Neural cell (in vitro differentiated cells): Measurements from ENCODE around the gene NFASC. TPM values are rescaled to one million over a fixed set of nuclear protein-coding genes. Genes with fewer than 3 reads are reported as not detected.

Experiments
- H2AFZ ChIP-seq: fragments of 200-600, 300-800 bp; sonication (generic), shearing (Covaris generic); 2 replicates; pipeline ENCODE4 v1.6.0; 2014; ENCODE audit warnings: low read depth, mild to moderate bottlenecking, antibody characterized with exemption, low read length, moderate library complexity
- H3F3A ChIP-seq: fragments of 200-600 bp; shearing (Covaris generic); 2 replicates; pipeline ENCODE4 v1.6.1; 2016; ENCODE audit warnings: mild to moderate bottlenecking, moderate library complexity, mixed read lengths, antibody characterized with exemption, low read length; ENCODE audit not compliant: insufficient read depth, poor library complexity, severe bottlenecking
- H3K27ac ChIP-seq: fragments of 200-600, 300-800 bp; sonication (generic), shearing (Covaris generic); 2 replicates; pipeline ENCODE4 v1.5.1; 2014; ENCODE audit warnings: mild to moderate bottlenecking, low read length, moderate library complexity
- H3K27me3 ChIP-seq: fragments of 300-800, 200-600 bp; sonication (generic), shearing (Covaris generic); 2 replicates; pipeline ENCODE4 v1.6.0; 2014; ENCODE audit warnings: mild to moderate bottlenecking, low read depth, low read length, moderate library complexity; ENCODE audit not compliant: insufficient read depth
- H3K36me3 ChIP-seq: fragments of 300-800, 200-600 bp; sonication (generic), shearing (Covaris generic); 2 replicates; pipeline ENCODE4 v1.5.1; 2014; ENCODE audit warnings: mild to moderate bottlenecking, antibody characterized with exemption, low read length, moderate library complexity; ENCODE audit not compliant: insufficient read depth
- H3K4me2 ChIP-seq: fragments of 300-800, 200-600 bp; sonication (generic), shearing (Covaris generic); 2 replicates; pipeline ENCODE4 v1.6.0; 2014; ENCODE audit warnings: mild to moderate bottlenecking, low read length
- H3K4me3 ChIP-seq: fragments of 300-800, 200-600 bp; sonication (generic), shearing (Covaris generic); 2 replicates; pipeline ENCODE4 v1.5.1; 2014; ENCODE audit warnings: mild to moderate bottlenecking, low read length, moderate library complexity
- H3K79me2 ChIP-seq: fragments of 200-600 bp; shearing (Covaris generic); replicated peaks from 2 replicates; pipeline ENCODE4 v1.6.0; 2014; ENCODE audit warnings: mild to moderate bottlenecking, low read length, moderate library complexity; ENCODE audit not compliant: insufficient read depth
- H3K9ac ChIP-seq: fragments of 300-800, 200-600 bp; sonication (generic), shearing (Covaris generic); 2 replicates; pipeline ENCODE4 v1.6.1; 2016; ENCODE audit warnings: mild to moderate bottlenecking, low read length, mixed read lengths
- H3K9me2 ChIP-seq: fragments of 200-600 bp; shearing (Covaris generic); 2 replicates; pipeline ENCODE4 v1.6.1; 2016; ENCODE audit warnings: mild to moderate bottlenecking, low read length, mixed read lengths; ENCODE audit not compliant: insufficient read depth
- H3K9me3 ChIP-seq: fragments of 200-600, 300-800 bp; sonication (generic), shearing (Covaris generic); 2 replicates; pipeline ENCODE4 v1.6.1; 2016; ENCODE audit warnings: mild to moderate bottlenecking, mixed run types, low read length, moderate library complexity, mixed read lengths
- H4K20me1 ChIP-seq: fragments of 200-600 bp; shearing (Covaris generic); 2 replicates; pipeline ENCODE4 v1.6.1; 2016; ENCODE audit warnings: mild to moderate bottlenecking, mixed run types; ENCODE audit not compliant: insufficient read depth
- EP300 ChIP-seq: fragments of 450-650 bp; conservative IDR thresholded peaks from 2 replicates; pipeline ENCODE4 v1.6.1; 2014; ENCODE audit warnings: antibody characterized with exemption, mild to moderate bottlenecking, moderate library complexity; ENCODE audit not compliant: poor library complexity, severe bottlenecking
- EZH2 ChIP-seq: fragments of 200-600, 300-800 bp; shearing (Covaris generic), sonication (generic); IDR thresholded peaks from 2 replicates; pipeline ENCODE4 v1.6.1; 2014; ENCODE audit warnings: antibody characterized with exemption, low read length, borderline replicate concordance, mild to moderate bottlenecking; ENCODE audit not compliant: insufficient read depth, poor library complexity, severe bottlenecking
- MXI1 ChIP-seq: fragments of 450-650 bp; conservative IDR thresholded peaks from 2 replicates; pipeline ENCODE4 v1.6.1; 2014; ENCODE audit warnings: antibody characterized with exemption, mild to moderate bottlenecking; ENCODE audit not compliant: poor library complexity, severe bottlenecking
- POLR2AphosphoS5 ChIP-seq: IDR thresholded peaks from 2 replicates; pipeline ENCODE4 v1.6.1; 2012
- RAD21 ChIP-seq: fragments of 450-650 bp; conservative IDR thresholded peaks from 2 replicates; pipeline ENCODE4 v1.6.1; 2014; ENCODE audit warnings: antibody characterized with exemption, mild to moderate bottlenecking, moderate library complexity
- SMC3 ChIP-seq: fragments of 450-650 bp; conservative IDR thresholded peaks from 2 replicates; pipeline ENCODE4 v1.6.1; 2014; ENCODE audit warnings: antibody characterized with exemption, mild to moderate bottlenecking, moderate library complexity; ENCODE audit not compliant: poor library complexity
- TAF1 ChIP-seq: IDR thresholded peaks from 2 replicates; pipeline ENCODE4 v1.6.1; 2012; ENCODE audit warnings: low read depth
- polyA plus RNA-seq: library from polyadenylated mRNA; depleted of rRNA; stranded (reverse); fragments of >200 nt; gene quantifications from 2 replicates; pipeline ENCODE4 v1.2.3, GENCODE V29; 2014
- TF ChIP-seq, protein P1 (sequence below): fragments of 450-650 bp; IDR thresholded peaks from 2 replicates; pipeline ENCODE4 v1.5.1; 2014; ENCODE audit warnings: antibody characterized with exemption, mild to moderate bottlenecking, moderate library complexity; ENCODE audit not compliant: poor library complexity, severe bottlenecking
- TF ChIP-seq, protein P2 (sequence below): IDR thresholded peaks from 2 replicates; pipeline ENCODE4 v1.6.1; 2012; ENCODE audit warnings: borderline replicate concordance

The NFASC gene
- polyA plus RNA-seq, 1 donor from 2014 or later = 23.9 TPM

DNA sequence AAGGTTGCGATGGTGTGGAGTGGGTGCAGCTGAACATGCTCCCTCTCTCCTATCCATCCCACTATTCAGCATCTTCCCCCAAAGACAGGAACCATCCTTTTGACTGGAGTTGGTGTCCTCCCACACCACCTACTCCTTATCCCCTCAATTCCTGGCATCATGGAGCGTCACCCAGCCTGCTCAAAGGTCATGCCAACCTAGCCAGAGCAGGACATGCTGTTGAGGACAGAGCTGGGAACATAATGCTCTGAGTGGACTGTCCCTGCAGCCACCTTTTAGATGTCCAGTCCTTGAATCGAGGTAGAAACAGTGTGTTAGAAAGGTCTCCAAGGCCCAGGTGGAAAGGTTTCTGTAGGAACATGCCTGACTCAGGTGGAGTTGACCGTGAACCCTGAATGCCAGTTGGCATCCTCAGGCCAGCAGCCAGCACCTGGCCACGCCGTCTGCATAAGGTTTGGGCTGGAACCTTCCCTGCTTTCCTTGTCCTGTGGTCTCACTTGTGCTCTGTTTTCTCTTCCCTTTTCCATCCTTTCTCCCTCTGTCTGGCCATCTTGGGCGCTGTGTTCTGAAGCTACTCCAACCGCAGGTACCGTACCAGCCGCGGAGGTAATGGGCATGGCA lies 120.2 kb downstream of the NFASC start:
- Histone ChIP-seq H3F3A (no peaks in the 10 kb centered on the region), H3K27me3 (no peaks in the 10 kb centered on the region), H3K79me2 (no peaks in the 10 kb centered on the region), H3K27ac (peak overlapping the region; percentile 52), H3K9ac (peak overlapping the region; percentile 35), H3K4me2 (no peak overlapping the region), H3K9me2 (no peaks in the 10 kb centered on the region), H3K4me3 (no peak overlapping the region), H3K36me3 (peaks cover 4% of the 10 kb centered on the region), H2AFZ (no peak overlapping the region), H4K20me1 (no peaks in the 10 kb centered on the region), H3K9me3 (no peaks in the 10 kb centered on the region)
- TF ChIP-seq POLR2AphosphoS5 (no peak), TAF1 (no peak), RAD21 (no peak), MXI1 (no peak), EZH2 (no peak), EP300 (no peak), SMC3 (no peak)
- TF ChIP-seq, protein P1, sequence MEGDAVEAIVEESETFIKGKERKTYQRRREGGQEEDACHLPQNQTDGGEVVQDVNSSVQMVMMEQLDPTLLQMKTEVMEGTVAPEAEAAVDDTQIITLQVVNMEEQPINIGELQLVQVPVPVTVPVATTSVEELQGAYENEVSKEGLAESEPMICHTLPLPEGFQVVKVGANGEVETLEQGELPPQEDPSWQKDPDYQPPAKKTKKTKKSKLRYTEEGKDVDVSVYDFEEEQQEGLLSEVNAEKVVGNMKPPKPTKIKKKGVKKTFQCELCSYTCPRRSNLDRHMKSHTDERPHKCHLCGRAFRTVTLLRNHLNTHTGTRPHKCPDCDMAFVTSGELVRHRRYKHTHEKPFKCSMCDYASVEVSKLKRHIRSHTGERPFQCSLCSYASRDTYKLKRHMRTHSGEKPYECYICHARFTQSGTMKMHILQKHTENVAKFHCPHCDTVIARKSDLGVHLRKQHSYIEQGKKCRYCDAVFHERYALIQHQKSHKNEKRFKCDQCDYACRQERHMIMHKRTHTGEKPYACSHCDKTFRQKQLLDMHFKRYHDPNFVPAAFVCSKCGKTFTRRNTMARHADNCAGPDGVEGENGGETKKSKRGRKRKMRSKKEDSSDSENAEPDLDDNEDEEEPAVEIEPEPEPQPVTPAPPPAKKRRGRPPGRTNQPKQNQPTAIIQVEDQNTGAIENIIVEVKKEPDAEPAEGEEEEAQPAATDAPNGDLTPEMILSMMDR = no peak
- TF ChIP-seq, protein P2, sequence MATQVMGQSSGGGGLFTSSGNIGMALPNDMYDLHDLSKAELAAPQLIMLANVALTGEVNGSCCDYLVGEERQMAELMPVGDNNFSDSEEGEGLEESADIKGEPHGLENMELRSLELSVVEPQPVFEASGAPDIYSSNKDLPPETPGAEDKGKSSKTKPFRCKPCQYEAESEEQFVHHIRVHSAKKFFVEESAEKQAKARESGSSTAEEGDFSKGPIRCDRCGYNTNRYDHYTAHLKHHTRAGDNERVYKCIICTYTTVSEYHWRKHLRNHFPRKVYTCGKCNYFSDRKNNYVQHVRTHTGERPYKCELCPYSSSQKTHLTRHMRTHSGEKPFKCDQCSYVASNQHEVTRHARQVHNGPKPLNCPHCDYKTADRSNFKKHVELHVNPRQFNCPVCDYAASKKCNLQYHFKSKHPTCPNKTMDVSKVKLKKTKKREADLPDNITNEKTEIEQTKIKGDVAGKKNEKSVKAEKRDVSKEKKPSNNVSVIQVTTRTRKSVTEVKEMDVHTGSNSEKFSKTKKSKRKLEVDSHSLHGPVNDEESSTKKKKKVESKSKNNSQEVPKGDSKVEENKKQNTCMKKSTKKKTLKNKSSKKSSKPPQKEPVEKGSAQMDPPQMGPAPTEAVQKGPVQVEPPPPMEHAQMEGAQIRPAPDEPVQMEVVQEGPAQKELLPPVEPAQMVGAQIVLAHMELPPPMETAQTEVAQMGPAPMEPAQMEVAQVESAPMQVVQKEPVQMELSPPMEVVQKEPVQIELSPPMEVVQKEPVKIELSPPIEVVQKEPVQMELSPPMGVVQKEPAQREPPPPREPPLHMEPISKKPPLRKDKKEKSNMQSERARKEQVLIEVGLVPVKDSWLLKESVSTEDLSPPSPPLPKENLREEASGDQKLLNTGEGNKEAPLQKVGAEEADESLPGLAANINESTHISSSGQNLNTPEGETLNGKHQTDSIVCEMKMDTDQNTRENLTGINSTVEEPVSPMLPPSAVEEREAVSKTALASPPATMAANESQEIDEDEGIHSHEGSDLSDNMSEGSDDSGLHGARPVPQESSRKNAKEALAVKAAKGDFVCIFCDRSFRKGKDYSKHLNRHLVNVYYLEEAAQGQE = no peak

DNA sequence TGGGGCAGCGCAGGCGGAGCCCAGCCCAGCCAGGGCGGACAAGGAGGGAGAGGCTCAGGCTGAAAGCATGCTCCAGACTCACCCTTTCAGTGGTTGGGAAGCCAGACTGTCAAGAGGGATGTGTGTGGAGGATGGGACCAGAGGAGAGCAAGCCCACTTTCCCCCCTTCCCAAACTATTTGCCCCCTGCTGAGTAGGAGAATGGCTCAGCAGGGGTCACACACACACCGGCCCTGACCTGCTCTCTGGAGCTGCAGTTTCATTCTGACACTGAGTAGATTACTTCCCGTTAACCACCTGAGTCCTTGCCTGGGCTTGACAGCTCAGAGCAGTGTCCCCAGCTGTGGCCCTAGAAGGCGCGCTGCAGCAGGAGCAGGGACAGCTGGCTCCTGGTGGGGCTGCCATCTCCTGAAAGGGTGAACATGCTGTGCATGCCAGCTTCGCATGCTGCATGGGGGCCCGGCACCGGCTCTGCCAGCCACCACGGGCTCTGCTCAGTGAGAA lies 120.7 kb downstream of the NFASC start:
- Histone ChIP-seq H3K9me3 (no peaks in the 10 kb centered on the region), H3K9me2 (no peaks in the 10 kb centered on the region), H3K79me2 (no peaks in the 10 kb centered on the region), H3K27ac (peak overlapping the region; percentile 52), H2AFZ (no peak overlapping the region), H3K4me3 (no peak overlapping the region), H3K4me2 (no peak overlapping the region), H4K20me1 (no peaks in the 10 kb centered on the region), H3K36me3 (peaks cover 4% of the 10 kb centered on the region), H3K27me3 (no peaks in the 10 kb centered on the region), H3F3A (no peaks in the 10 kb centered on the region), H3K9ac (peak overlapping the region; percentile 35)
- peak; percentile 9 for TF ChIP-seq RAD21
- TF ChIP-seq EP300 = peak; percentile 74
- TF ChIP-seq, protein P2 = no peak
- no peak for TF ChIP-seq EZH2
- peak; percentile 84 for TF ChIP-seq POLR2AphosphoS5
- TF ChIP-seq MXI1 = no peak
- TF ChIP-seq, protein P1 = no peak
- peak; percentile 21 for TF ChIP-seq SMC3
- TF ChIP-seq TAF1 = no peak
